ENCODE measurements around the gene MED13.

The MED13 gene

GRCh38 chr17:62064791-62065563 lies at the start of gene MED13:
MED13 (minus strand) TSS chr17:62065278; CDS start chr17:62065205, 73 bp downstream.
- ATAC-seq, result peak; percentile 22
- peak; percentile 60 for DNase-seq

GRCh38 chr17:62112229-62112628 lies 47.2 kb upstream of the MED13 start:
- DNase-seq (no peak), ATAC-seq (no peak)

- no peak for DNase-seq
- ATAC-seq, result no peak
These were observed 46.6 kb upstream of the MED13 start for GRCh38 chr17:62111562-62112171.

- no peak for ATAC-seq
- DNase-seq, result no peak
These were observed 45.9 kb upstream of the MED13 start for GRCh38 chr17:62110923-62111484.

- ATAC-seq (no peak), DNase-seq (no peak)
These were observed 44.8 kb upstream of the MED13 start for GRCh38 chr17:62109924-62110323.

- ATAC-seq (peak; percentile 96), DNase-seq (peak; percentile 66)
These were observed 44.4 kb upstream of the MED13 start for GRCh38 chr17:62109378-62109902.

- no peak for ATAC-seq
- no peak for DNase-seq
These were observed 40.8 kb upstream of the MED13 start for GRCh38 chr17:62105861-62106260.

GRCh38 chr17:62105357-62105756 lies 40.3 kb upstream of the MED13 start:
- no peak for ATAC-seq
- DNase-seq, result no peak

- no peak for DNase-seq
- ATAC-seq, result no peak
These were observed 36.4 kb upstream of the MED13 start for GRCh38 chr17:62101515-62101914.

GRCh38 chr17:62101090-62101489 lies 36.0 kb upstream of the MED13 start:
- DNase-seq, result no peak
- no peak for ATAC-seq

- no peak for ATAC-seq
- no peak for DNase-seq
These were observed 35.0 kb upstream of the MED13 start for GRCh38 chr17:62100055-62100454.

GRCh38 chr17:62099532-62099931 lies 34.5 kb upstream of the MED13 start:
- DNase-seq (no peak), ATAC-seq (no peak)

GRCh38 chr17:62098623-62099231 lies 33.6 kb upstream of the MED13 start:
- ATAC-seq (peak; percentile 59), DNase-seq (no peak)

- DNase-seq, result no peak
- ATAC-seq, result no peak
These were observed 31.3 kb upstream of the MED13 start for GRCh38 chr17:62096401-62096670.

GRCh38 chr17:62094175-62094574 lies 29.1 kb upstream of the MED13 start:
- no peak for DNase-seq
- ATAC-seq, result no peak

- ATAC-seq (peak; percentile 99), DNase-seq (peak; percentile 8)
These were observed 28.4 kb upstream of the MED13 start for GRCh38 chr17:62093188-62094155.

GRCh38 chr17:62092784-62093183 lies 27.7 kb upstream of the MED13 start:
- ATAC-seq (no peak), DNase-seq (no peak)

- ATAC-seq, result no peak
- no peak for DNase-seq
These were observed 26.7 kb upstream of the MED13 start for GRCh38 chr17:62091804-62092203.

GRCh38 chr17:62090868-62091267 lies 25.8 kb upstream of the MED13 start:
- DNase-seq (no peak), ATAC-seq (no peak)

GRCh38 chr17:62090021-62090824 lies 25.1 kb upstream of the MED13 start:
- DNase-seq (no peak), ATAC-seq (no peak)

- ATAC-seq (no peak), DNase-seq (no peak)
These were observed 24.3 kb upstream of the MED13 start for GRCh38 chr17:62089334-62089733.

All from stimulated activated naive CD8-positive, alpha-beta T cell treated with anti-CD3 and anti-CD28 coated beads, Interleukin-15, Interleukin-2, amounts not matched to agents 100 U/mL and 50 U/mL, for 24 hours (primary cell).